Naive thymus-derived CD4-positive, alpha-beta T cell (primary cell): ENCODE results near the gene TEX13D. TPM values are rescaled to one million over a fixed set of nuclear protein-coding genes. Genes with fewer than 3 reads are reported as not detected.
A peak's percentile ranks its signal among the peaks of the same experiment; 100 is the strongest.
"Not testable (repeated sequence)": the region's sequence is repeated elsewhere in the genome, so short reads cannot be mapped to it uniquely, and the experiment has no call there.

Experiments
- ATAC-seq: fragments of 150-1000 bp; cut with Tn5 transposase; 2 replicates; pipeline ENCODE4 v1.10.0; 2021; ENCODE audit warnings: mild to moderate bottlenecking, moderate library complexity
- CTCF ChIA-PET: fragments of 350-600 bp; sonication (Branson Sonifier 250); formaldehyde crosslinking; loops from one replicate; lab custom pipeline; 2021; ENCODE audit warnings: antibody characterized with exemption; lab: Charles Lee
- POLR2A ChIA-PET: fragments of 350-600 bp; sonication (Branson Sonifier 250); formaldehyde crosslinking; loops from one replicate; lab custom pipeline; 2021; ENCODE audit warnings: antibody characterized with exemption, inconsistent platforms; lab: Charles Lee
- DNase-seq, 9 donors: peaks; one replicate each; pipeline versions ENCODE4 v3.0.0 to v3.0.0-alpha.2; 2020 to 2022; ENCODE audit warnings: mixed read lengths in 1 of 9
- H3K27ac ChIP-seq: one replicate; pipeline ENCODE4 v1.7.0; 2013; ENCODE audit warnings: mild to moderate bottlenecking, low read depth, low read length, moderate library complexity
- H3K27me3 ChIP-seq, 2 donors: one replicate each; pipeline ENCODE4 v1.7.0; 2013; ENCODE audit warnings: low read length in 2 of 2, mild to moderate bottlenecking in 2 of 2, moderate library complexity in 2 of 2; ENCODE audit not compliant: control insufficient read depth in 2 of 2, insufficient read depth in 2 of 2
- H3K36me3 ChIP-seq, 3 experiments: 1 replicate in 2 of 3; 2 replicates in 1 of 3; pipeline ENCODE4 v1.7.0; 2013; ENCODE audit warnings: low read length in 3 of 3, mild to moderate bottlenecking in 3 of 3, moderate library complexity in 1 of 3; ENCODE audit not compliant: insufficient read depth in 3 of 3, control insufficient read depth in 2 of 3
- H3K4me1 ChIP-seq, 2 donors: one replicate each; pipeline ENCODE4 v1.7.0; 2013; ENCODE audit warnings: low read length in 2 of 2, mild to moderate bottlenecking in 2 of 2, moderate library complexity in 1 of 2; ENCODE audit not compliant: control insufficient read depth in 2 of 2, insufficient read depth in 2 of 2
- H3K4me3 ChIP-seq: 2 replicates; pipeline ENCODE4 v1.7.0; 2013; ENCODE audit warnings: mild to moderate bottlenecking, low read length
- H3K9me3 ChIP-seq, 3 experiments: 1 replicate in 2 of 3; 2 replicates in 1 of 3; pipeline ENCODE4 v1.7.0; 2013; ENCODE audit warnings: low read length in 3 of 3; ENCODE audit not compliant: control insufficient read depth in 2 of 3
- H3K27ac Mint-ChIP-seq, 9 donors: one replicate each; pipeline ENCODE4 v1.8.0; 2020 to 2022; ENCODE audit warnings: mixed read lengths in 9 of 9, mild to moderate bottlenecking in 8 of 9, moderate library complexity in 5 of 9, inconsistent platforms in 2 of 9
- H3K27me3 Mint-ChIP-seq, 5 donors: one replicate each; pipeline ENCODE4 v1.8.0; 2021 to 2022; ENCODE audit warnings: mixed read lengths in 5 of 5, mild to moderate bottlenecking in 1 of 5
- H3K36me3 Mint-ChIP-seq, 5 donors: one replicate each; pipeline ENCODE4 v1.8.0; 2020 to 2022; ENCODE audit warnings: mixed read lengths in 5 of 5, mild to moderate bottlenecking in 3 of 5, inconsistent platforms in 1 of 5
- H3K4me1 Mint-ChIP-seq, 7 donors: one replicate each; pipeline ENCODE4 v1.8.0; 2020 to 2022; ENCODE audit warnings: mixed read lengths in 7 of 7, mild to moderate bottlenecking in 3 of 7, inconsistent platforms in 1 of 7
- H3K4me3 Mint-ChIP-seq, 10 donors: one replicate each; pipeline ENCODE4 v1.8.0; 2020 to 2022; ENCODE audit warnings: mild to moderate bottlenecking in 10 of 10, mixed read lengths in 10 of 10, moderate library complexity in 6 of 10, inconsistent platforms in 2 of 10
- H3K9me3 Mint-ChIP-seq, 11 donors: one replicate each; pipeline ENCODE4 v1.8.0; 2020 to 2022; ENCODE audit warnings: mixed read lengths in 11 of 11, mild to moderate bottlenecking in 4 of 11, inconsistent platforms in 1 of 11, moderate library complexity in 1 of 11
- intact Hi-C, 2 donors: fragments of 100-400 bp; cut with micrococcal nuclease; formaldehyde crosslinking; loops; one replicate each; pipeline ENCODE4 v1.15.1; 2023
- polyA plus RNA-seq, 2 donors: library from polyadenylated mRNA; unstranded; fragments of 300-500 nt; fragmentation: Illumina TruSeq; gene quantifications; one replicate each; pipeline ENCODE4 v1.2.3, GENCODE V29; 2021
- total RNA-seq, 6 experiments: library from RNA in 5 of 6; stranded (reverse) in 5 of 6; gene quantifications; 1 replicate in 5 of 6; 2 replicates in 1 of 6; pipeline ENCODE4 v1.2.3 and lab custom pipeline; 2021 to 2026

Gene TEX13D
- not detected for total RNA-seq
- not detected for polyA plus RNA-seq
- total RNA-seq (lab: John Stamatoyannopoulos, UW): not detected

DNA sequence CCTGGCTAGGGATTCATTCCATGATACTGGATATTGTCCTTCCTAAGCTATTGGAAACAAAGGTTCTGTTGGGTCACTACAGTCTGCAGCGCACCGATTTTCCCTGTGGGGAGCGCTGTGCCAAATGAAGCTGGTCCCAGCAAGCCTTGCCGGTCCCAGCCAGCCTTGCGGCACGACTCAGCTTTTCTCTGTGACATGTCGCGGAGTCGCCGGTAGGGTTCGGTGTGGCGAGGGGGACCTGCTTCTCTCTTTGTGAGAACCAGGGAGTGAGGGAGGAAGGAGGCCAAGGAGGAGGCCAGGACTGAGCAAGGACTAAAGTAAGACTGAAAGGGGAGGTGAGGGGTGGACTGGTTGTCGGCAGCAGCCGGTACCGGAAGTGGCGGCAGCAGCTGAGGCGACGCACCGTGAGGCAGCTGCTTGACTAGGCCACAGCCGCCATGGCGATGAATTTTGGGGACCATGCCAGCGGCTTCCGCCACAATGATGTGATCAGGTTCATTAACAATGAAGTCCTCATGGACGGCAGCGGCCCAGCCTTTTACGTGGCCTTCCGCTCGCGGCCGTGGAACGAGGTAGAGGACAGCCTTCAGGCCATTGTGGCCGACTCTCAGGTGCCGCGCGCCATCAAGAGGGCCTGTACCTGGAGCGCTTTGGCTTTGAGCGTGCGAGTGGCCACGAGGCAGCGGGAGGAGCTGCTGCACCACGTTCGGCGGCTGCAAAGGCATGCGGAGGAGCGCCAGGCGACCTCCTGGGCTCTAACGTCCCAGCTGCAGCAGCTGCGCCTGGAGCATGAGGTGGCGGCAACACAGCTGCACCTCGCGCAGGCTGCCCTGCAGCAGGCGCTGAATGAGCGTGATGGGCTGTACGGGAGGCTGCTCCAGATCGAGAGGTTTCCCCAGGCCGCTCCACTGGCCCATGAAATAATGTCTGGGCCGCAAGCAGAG lies at the start of gene TEX13D:
Gene TEX13D, plus strand, starts transcription at position 180 of the 944 bp plus-strand sequence. Its CDS starts 258 bp downstream, at position 438.
- H3K27ac Mint-ChIP-seq: peak within 1 kb of the TSS in 1 of 9 donors; percentile 43
- ATAC-seq: no peak
- Histone ChIP-seq H3K27me3 (no peaks in the 10 kb centered on the region), H3K36me3 (no peaks in the 10 kb centered on the region), H3K4me3 (no peak within 1 kb of the TSS), H3K4me1 (peaks cover 0 to 11% of the 10 kb centered on the region in 2 donors), H3K9me3 (no peaks in the 10 kb centered on the region), H3K27ac (no peak within 1 kb of the TSS)
- no peaks in the 10 kb centered on the region for H3K27me3 Mint-ChIP-seq
- ChIA-PET CTCF (no interaction called here), POLR2A (no interaction called here)
- no peaks in the 10 kb centered on the region for H3K36me3 Mint-ChIP-seq
- H3K4me1 Mint-ChIP-seq: peaks cover 0 to 16% (median 12%) of the 10 kb centered on the region in 7 donors
- H3K9me3 Mint-ChIP-seq: peaks cover 0 to 4% (median 0%) of the 10 kb centered on the region in 11 donors
- intact Hi-C loops: no loop called here
- no peak within 1 kb of the TSS for H3K4me3 Mint-ChIP-seq
- DNase-seq: no peak

DNA sequence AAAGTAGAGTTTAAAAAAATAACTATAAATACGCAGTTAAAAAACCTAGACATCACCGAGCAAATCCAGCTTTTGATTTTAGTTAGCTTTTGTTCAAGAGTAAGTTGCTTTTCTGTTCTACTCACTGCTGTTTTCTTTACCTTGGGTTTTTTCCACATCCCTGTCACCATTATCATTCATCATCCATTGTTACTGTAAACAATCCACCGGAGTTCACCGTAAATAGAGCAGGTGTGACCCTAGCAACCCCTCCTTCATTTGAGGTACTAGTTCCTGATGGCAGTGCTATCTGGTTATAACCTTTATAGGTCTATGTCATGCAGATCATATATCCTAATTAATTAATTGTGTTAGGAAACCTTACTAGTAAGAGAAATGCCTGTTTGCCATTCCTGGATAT lies 43.0 kb upstream of the TEX13D start:
- ATAC-seq (no peak), DNase-seq (no peak)
- no peaks in the 10 kb centered on the region for H3K27me3 Mint-ChIP-seq
- no peaks in the 10 kb centered on the region for H3K36me3 ChIP-seq
- no peaks in the 10 kb centered on the region for H3K4me1 ChIP-seq
- H3K27ac Mint-ChIP-seq: no peak overlapping the region
- no peak overlapping the region for H3K4me3 Mint-ChIP-seq
- peaks cover 0 to 5% (median 0%) of the 10 kb centered on the region in 5 donors for H3K36me3 Mint-ChIP-seq
- CTCF ChIA-PET: no interaction called here
- H3K27me3 ChIP-seq: no peaks in the 10 kb centered on the region
- H3K27ac ChIP-seq: no peak overlapping the region
- no peaks in the 10 kb centered on the region for H3K9me3 ChIP-seq
- no peak overlapping the region for H3K4me3 ChIP-seq
- no peaks in the 10 kb centered on the region for H3K4me1 Mint-ChIP-seq
- intact Hi-C loops: loop anchor here in 1 of 2 donors (10.0 kb wide), 1 partner anchor 55 kb away; the partner anchor contains the start of gene SH2D1A
- POLR2A ChIA-PET: no interaction called here
- peaks cover 0 to 5% (median 0%) of the 10 kb centered on the region in 11 donors for H3K9me3 Mint-ChIP-seq

DNA sequence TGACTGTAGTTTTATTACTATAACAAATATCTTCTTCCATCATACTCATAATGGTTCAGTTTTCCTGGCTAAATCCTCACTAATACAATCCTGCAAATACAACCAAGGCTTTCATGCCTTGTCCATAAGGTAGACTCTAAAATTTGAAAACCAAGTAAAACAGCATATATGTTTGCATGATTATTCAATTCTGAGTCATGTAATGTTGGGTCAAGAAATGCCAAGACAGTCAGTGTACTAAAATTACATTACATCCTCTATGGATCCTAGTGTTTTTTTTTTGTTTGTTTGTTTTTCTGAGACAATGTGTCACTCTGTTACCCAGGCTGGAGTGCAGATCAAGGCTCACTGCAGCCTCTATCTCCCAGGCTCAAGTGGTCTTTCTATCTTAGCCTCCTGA lies 38.6 kb upstream of the TEX13D start:
- Histone ChIP-seq H3K27me3 (no peaks in the 10 kb centered on the region), H3K4me3 (no peak overlapping the region), H3K27ac (no peak overlapping the region), H3K9me3 (no peaks in the 10 kb centered on the region), H3K4me1 (no peaks in the 10 kb centered on the region), H3K36me3 (no peaks in the 10 kb centered on the region)
- DNase-seq: no peak
- peaks cover 0 to 7% (median 0%) of the 10 kb centered on the region in 11 donors for H3K9me3 Mint-ChIP-seq
- ChIA-PET CTCF (no interaction called here), POLR2A (no interaction called here)
- H3K4me3 Mint-ChIP-seq: no peak overlapping the region
- intact Hi-C loops: no loop called here
- H3K4me1 Mint-ChIP-seq: no peaks in the 10 kb centered on the region
- no peaks in the 10 kb centered on the region for H3K27me3 Mint-ChIP-seq
- ATAC-seq: no peak
- H3K36me3 Mint-ChIP-seq: peaks cover 0 to 8% (median 0%) of the 10 kb centered on the region in 5 donors
- no peak overlapping the region for H3K27ac Mint-ChIP-seq

DNA sequence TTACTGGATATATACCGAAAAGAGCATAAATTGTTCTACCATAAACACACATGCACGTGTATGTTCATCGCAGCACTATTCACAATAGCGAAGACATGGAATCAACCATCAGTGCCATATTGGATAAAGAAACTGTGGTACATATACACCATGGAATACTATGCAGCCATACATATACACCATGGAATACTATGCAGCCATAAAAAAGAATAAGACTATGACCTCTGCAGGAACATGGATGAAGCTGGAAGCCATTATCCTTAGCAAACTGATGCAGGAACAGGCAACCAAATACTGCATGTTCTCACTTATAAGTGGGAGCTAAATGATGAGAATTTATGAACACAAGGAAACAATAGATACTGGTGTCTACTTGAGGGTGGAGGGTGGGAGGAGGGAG lies 33.1 kb upstream of the TEX13D start:
- Mint-ChIP-seq H3K36me3 (peaks cover 0 to 12% (median 0%) of the 10 kb centered on the region in 5 donors), H3K4me1 (peaks cover 0 to 16% (median 0%) of the 10 kb centered on the region in 7 donors)
- H3K27me3 Mint-ChIP-seq, H3K4me3 Mint-ChIP-seq, DNase-seq, CTCF ChIA-PET, H3K9me3 Mint-ChIP-seq, H3K4me1 ChIP-seq, H3K27ac ChIP-seq, H3K4me3 ChIP-seq, intact Hi-C loops, H3K27me3 ChIP-seq, ATAC-seq, H3K9me3 ChIP-seq, H3K36me3 ChIP-seq, H3K27ac Mint-ChIP-seq: not testable (repeated sequence)
- POLR2A ChIA-PET: interaction anchor here (0.6 kb wide), 1 partner anchor 426 kb away, joined by 4 read pairs; no protein-coding TSS in a partner anchor

- Histone ChIP-seq H3K9me3 (no peaks in the 10 kb centered on the region), H3K4me1 (no peaks in the 10 kb centered on the region), H3K36me3 (no peaks in the 10 kb centered on the region), H3K27ac (no peak overlapping the region), H3K4me3 (no peak overlapping the region), H3K27me3 (no peaks in the 10 kb centered on the region)
- ChIA-PET CTCF (no interaction called here), POLR2A (no interaction called here)
- Mint-ChIP-seq H3K4me1 (peaks cover 0 to 16% (median 0%) of the 10 kb centered on the region in 7 donors), H3K27me3 (no peaks in the 10 kb centered on the region), H3K27ac (no peak overlapping the region), H3K9me3 (peaks cover 0 to 5% (median 0%) of the 10 kb centered on the region in 11 donors), H3K4me3 (no peak overlapping the region), H3K36me3 (peaks cover 0 to 11% (median 0%) of the 10 kb centered on the region in 5 donors)
- ATAC-seq (no peak), DNase-seq (no peak)
- intact Hi-C loops: loop anchor here in 1 of 2 donors (5.0 kb wide), 1 partner anchor 47 kb away; the partner anchor contains the start of gene SH2D1A
Measured at GRCh38 chrX:124300405-124300804, 32.1 kb upstream of the TEX13D start.

DNA sequence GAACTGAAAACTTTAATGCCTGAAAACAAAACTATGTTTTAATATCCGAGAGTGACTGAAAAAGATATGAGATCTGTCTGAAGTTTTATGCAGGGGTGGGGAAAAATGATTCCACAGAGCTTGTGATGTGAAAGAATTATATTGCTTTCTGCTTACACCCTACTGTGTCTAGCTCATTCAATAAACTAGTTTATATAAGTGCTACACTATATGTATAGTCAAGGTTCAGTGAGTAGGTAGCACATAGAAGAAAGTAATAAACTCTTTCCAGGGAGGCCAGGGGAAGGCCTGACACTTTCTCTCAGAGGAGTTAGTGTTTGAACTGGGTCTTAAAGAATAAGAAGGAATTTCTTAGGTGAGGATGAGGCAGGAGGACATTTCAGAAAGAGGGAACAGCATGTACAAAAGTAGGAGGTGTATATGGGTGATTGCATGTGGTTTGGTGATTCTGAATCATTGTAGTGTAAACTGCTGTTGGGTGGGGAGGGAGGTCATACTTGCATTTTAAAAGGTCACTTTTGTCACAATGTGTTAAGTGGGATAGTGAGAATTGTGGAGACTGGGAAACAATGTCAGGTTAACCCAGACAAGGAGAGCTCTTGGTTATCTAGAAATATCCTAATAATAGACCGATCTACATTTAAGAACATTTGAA lies 25.1 kb upstream of the TEX13D start:
- H3K27me3 ChIP-seq: no peaks in the 10 kb centered on the region
- Mint-ChIP-seq H3K27ac (no peak overlapping the region), H3K4me1 (peaks cover 0 to 6% (median 0%) of the 10 kb centered on the region in 7 donors), H3K9me3 (peaks cover 0 to 7% (median 0%) of the 10 kb centered on the region in 11 donors), H3K4me3 (no peak overlapping the region), H3K27me3 (no peaks in the 10 kb centered on the region), H3K36me3 (peaks cover 0 to 8% (median 0%) of the 10 kb centered on the region in 5 donors)
- H3K4me1 ChIP-seq: no peaks in the 10 kb centered on the region
- intact Hi-C loops: no loop called here
- ATAC-seq (no peak), DNase-seq (no peak)
- no peak overlapping the region for H3K4me3 ChIP-seq
- ChIA-PET CTCF (no interaction called here), POLR2A (interaction anchor here (0.6 kb wide), 1 partner anchor 35 kb away, joined by 3 read pairs; no protein-coding TSS in a partner anchor)
- no peaks in the 10 kb centered on the region for H3K9me3 ChIP-seq
- H3K36me3 ChIP-seq: no peaks in the 10 kb centered on the region
- no peak overlapping the region for H3K27ac ChIP-seq
